SH-SY5Y (cell line): ENCODE data around the gene MXRA8.

ENCODE experiments used
- GATA2 ChIP-seq: IDR thresholded peaks from 2 replicates; pipeline ENCODE4 v1.6.1; 2011; ENCODE audit warnings: mild to moderate bottlenecking, low read depth, low read length
- GATA3 ChIP-seq: IDR thresholded peaks from 2 replicates; pipeline ENCODE4 v1.6.1; 2011; ENCODE audit warnings: low read depth, mild to moderate bottlenecking, low read length, moderate library complexity

GRCh38 chr1:1347663-1348419 lies 10.5 kb downstream of the MXRA8 start:
- TF ChIP-seq GATA2: no peak
- TF ChIP-seq GATA3: no peak
